HG02623 (cell line): ENCODE data around the gene BRINP3.
"Not testable (repeated sequence)": the region's sequence is repeated elsewhere in the genome, so short reads cannot be mapped to it uniquely, and the experiment has no call there.

Source experiments
- ATAC-seq: cut with Tn5 transposase; IDR thresholded peaks from one replicate; pipeline ENCODE4 v1.9.1; 2021; ENCODE audit warnings: moderate library complexity; ENCODE audit not compliant: unreplicated experiment

BRINP3 gene

GRCh38 chr1:190126728-190127127 is 350.9 kb downstream of the BRINP3 start:
- no peak for ATAC-seq

GRCh38 chr1:190124068-190124467 is 353.6 kb downstream of the BRINP3 start:
- no peak for ATAC-seq

GRCh38 chr1:190120564-190120963 is 357.1 kb downstream of the BRINP3 start:
- ATAC-seq, result not testable (repeated sequence)

- no peak for ATAC-seq
Measured at GRCh38 chr1:190119683-190120082, 358.0 kb downstream of the BRINP3 start.

GRCh38 chr1:190116921-190117320 is 360.7 kb downstream of the BRINP3 start:
- no peak for ATAC-seq

- no peak for ATAC-seq
Measured at GRCh38 chr1:190104961-190105360, 372.7 kb downstream of the BRINP3 start.

- ATAC-seq, result no peak
Measured at GRCh38 chr1:190102757-190103326, 374.8 kb downstream of the BRINP3 start.

GRCh38 chr1:190101756-190102155 is 375.9 kb downstream of the BRINP3 start:
- no peak for ATAC-seq

GRCh38 chr1:190098756-190099155 is 378.9 kb downstream of the BRINP3 start:
- ATAC-seq, result no peak

- no peak for ATAC-seq
Measured at GRCh38 chr1:190098107-190098506, 379.6 kb downstream of the BRINP3 start.

- no peak for ATAC-seq
Measured at GRCh38 chr1:190095596-190095995, 382.1 kb downstream of the BRINP3 start.

- ATAC-seq, result no peak
Measured at GRCh38 chr1:190084552-190084951, 393.1 kb downstream of the BRINP3 start.

GRCh38 chr1:190068304-190068703 is 409.4 kb downstream of the BRINP3 start:
- no peak for ATAC-seq

- no peak for ATAC-seq
Measured at GRCh38 chr1:190067592-190067991, 410.1 kb downstream of the BRINP3 start.

- no peak for ATAC-seq
Measured at GRCh38 chr1:190066011-190066410, 411.7 kb downstream of the BRINP3 start.

GRCh38 chr1:190049314-190049713 is 428.4 kb downstream of the BRINP3 start:
- no peak for ATAC-seq
